K562 treated with DMSO at 1 percent for 24 hours (cell line): ENCODE results near the gene ZFP92. TPM values are rescaled to one million over a fixed set of nuclear protein-coding genes. Genes with fewer than 3 reads are reported as not detected.

Experiments
- total RNA-seq: library from RNA; unstranded; fragments of 300-600 nt; gene quantifications from 2 replicates; pipeline ENCODE4 v1.2.3, GENCODE V29; 2022; ENCODE audit warnings: low read depth; ENCODE audit not compliant: insufficient read depth

ZFP92 gene
- total RNA-seq: 4.1 and 4.7 TPM in 2 replicates

GRCh38 chrX:153411255-153411987 is at the start of gene ZFP92:
ZFP92 (plus strand) TSS chrX:153411472; CDS start chrX:153418323, 6,851 bp downstream.

GRCh38 chrX:153401133-153401764 is 10.0 kb upstream of the ZFP92 start, which contains the start of gene PNMA6E:
PNMA6E (minus strand) TSS chrX:153401350; CDS start chrX:153398849, 2,501 bp downstream.

GRCh38 chrX:153445856-153446635 is 34.8 kb downstream of the ZFP92 start, which contains the start of gene TREX2:
TREX2 (minus strand) TSS chrX:153446056; CDS start chrX:153445430, 626 bp downstream.

Other genes with a start within 250 kb of the ZFP92 start
- 57.1 and 59.0 TPM in 2 replicates for gene MAGEA1, start 232.2 kb upstream of the ZFP92 start, total RNA-seq
- gene PNMA6F, start 89.7 kb upstream of the ZFP92 start, total RNA-seq: not detected in 2 replicates
- gene ZNF275, start 77.3 kb upstream of the ZFP92 start, total RNA-seq: 18.6 and 19.0 TPM in 2 replicates
- not detected in 2 replicates for gene PNMA6E, start 10.1 kb upstream of the ZFP92 start, total RNA-seq
- 1.5 and 4.3 TPM in 2 replicates for gene TREX2, start 34.6 kb downstream of the ZFP92 start, total RNA-seq
- gene HAUS7, start 59.1 kb downstream of the ZFP92 start, total RNA-seq: 44.1 and 56.3 TPM in 2 replicates
- not detected in 2 replicates for gene BGN, start 83.5 kb downstream of the ZFP92 start, total RNA-seq
- not detected in 2 replicates for gene ATP2B3, start 106.2 kb downstream of the ZFP92 start, total RNA-seq
- 45.2 and 46.1 TPM in 2 replicates for gene CCNQ, start 187.7 kb downstream of the ZFP92 start, total RNA-seq
- 3.8 and 4.7 TPM in 2 replicates for gene DUSP9, start 235.7 kb downstream of the ZFP92 start, total RNA-seq